HG03039 (cell line): ENCODE data around the gene AFG3L2.
"Not testable (repeated sequence)": the region's sequence is repeated elsewhere in the genome, so short reads cannot be mapped to it uniquely, and the experiment has no call there.

Source experiments
- ATAC-seq: cut with Tn5 transposase; IDR thresholded peaks from one replicate; pipeline ENCODE4 v1.9.1; 2021; ENCODE audit warnings: mild to moderate bottlenecking, moderate library complexity; ENCODE audit not compliant: unreplicated experiment

AFG3L2 gene

GRCh38 chr18:12376754-12377555 lies at the start of gene AFG3L2:
AFG3L2 (minus strand) TSS chr18:12377227; CDS start chr18:12377082, 145 bp downstream.
- peak; percentile 86 for ATAC-seq

GRCh38 chr18:12424252-12424651 lies 47.2 kb upstream of the AFG3L2 start:
- no peak for ATAC-seq

DNA sequence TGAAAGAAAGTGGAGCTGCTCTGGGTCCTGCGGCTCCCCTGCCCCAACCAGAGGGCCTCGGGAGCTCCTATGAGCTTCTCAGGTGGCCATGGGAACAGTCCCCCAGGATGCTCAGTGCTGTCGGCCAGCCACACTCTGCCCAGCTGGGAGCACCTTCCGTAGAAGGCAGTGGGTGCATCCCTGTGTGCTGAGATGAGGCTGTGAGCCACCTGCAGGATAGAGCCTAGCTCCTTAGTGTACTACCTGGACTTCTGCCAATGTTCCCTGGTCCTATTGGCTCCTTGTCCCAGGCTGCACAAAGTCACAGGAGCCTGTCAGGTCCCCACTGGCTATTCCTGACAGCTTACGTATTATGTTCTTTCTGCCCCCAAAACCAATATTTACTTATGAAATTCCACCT lies 46.8 kb upstream of the AFG3L2 start:
- ATAC-seq: no peak

DNA sequence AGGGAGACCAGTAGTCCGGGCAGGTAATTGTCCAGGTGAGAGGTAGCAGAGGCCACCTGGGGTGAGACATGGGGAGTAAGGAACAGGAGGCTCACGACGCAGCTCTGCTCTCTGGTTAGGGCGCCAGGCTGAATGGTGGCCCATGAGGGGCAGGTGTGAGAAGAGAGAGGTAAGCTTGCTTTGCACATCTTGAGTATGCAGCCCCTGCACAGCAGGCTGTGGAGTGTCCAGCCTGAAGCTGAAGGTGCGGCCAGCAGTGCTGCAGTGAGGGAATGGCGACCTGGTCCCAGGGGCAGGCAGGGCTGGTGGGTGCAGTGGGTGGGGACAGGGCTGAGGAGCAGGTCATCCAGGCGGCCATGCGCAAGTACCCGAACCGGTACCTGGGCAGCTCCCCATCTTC lies 46.4 kb upstream of the AFG3L2 start:
- ATAC-seq: no peak

DNA sequence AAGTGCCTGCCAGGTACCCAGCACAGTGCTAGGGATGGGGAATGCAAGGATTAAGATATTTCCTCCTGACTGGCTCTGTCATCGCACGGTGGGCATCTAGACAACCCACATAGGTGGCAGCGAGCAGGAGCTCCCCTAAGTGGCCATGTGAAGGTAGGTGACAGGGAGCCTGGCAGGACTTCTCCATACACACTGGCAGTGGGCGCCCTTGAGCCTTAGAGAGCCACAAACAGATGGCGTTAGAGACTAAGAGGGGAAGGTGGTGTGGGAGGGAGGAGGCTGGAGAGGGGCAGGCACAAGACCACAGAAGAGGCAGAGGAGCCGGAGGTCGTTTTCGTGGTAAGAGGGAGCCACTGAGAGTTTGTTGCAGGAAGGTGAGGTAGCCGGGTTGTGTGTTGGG lies 45.9 kb upstream of the AFG3L2 start:
- no peak for ATAC-seq

- ATAC-seq: no peak
Measured at GRCh38 chr18:12421732-12422131, 44.7 kb upstream of the AFG3L2 start.

DNA sequence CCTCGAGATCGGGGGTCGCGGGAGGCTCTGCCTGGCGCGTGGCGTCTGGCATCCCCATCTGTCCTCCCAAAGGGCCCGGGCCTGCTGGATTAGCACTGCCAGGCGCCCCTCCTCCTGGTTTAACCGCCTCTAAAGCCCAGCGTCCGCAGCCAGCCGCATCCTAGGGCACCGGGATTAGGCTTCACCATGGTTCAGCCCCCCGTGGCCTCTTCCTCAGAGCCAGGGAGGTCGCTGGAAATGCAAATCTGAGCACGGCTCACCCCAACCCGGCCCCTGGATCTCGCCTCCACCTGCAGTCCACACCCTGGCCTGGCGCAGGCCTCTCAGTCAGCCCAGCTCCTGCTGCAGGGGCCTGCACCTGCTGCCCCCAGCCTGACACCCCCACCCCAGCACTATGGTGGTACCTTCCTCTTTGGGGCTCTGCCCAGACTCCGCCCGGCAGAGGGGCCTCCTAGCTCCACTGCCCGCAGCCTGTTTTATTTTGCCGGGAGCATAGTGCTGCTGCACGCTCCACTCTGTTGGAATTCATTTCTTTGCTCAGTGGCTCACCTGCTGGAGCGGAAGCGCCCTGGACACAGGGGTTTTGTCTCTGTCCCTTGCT lies 43.9 kb upstream of the AFG3L2 start:
- no peak for ATAC-seq

- no peak for ATAC-seq
Measured at GRCh38 chr18:12417687-12418086, 40.7 kb upstream of the AFG3L2 start.

- no peak for ATAC-seq
Measured at GRCh38 chr18:12416098-12416729, 39.2 kb upstream of the AFG3L2 start.

GRCh38 chr18:12411456-12411855 lies 34.4 kb upstream of the AFG3L2 start:
- ATAC-seq: no peak

- ATAC-seq: not testable (repeated sequence)
Measured at GRCh38 chr18:12410747-12411146, 33.7 kb upstream of the AFG3L2 start.

GRCh38 chr18:12410081-12410481 lies 33.1 kb upstream of the AFG3L2 start:
- ATAC-seq: no peak

DNA sequence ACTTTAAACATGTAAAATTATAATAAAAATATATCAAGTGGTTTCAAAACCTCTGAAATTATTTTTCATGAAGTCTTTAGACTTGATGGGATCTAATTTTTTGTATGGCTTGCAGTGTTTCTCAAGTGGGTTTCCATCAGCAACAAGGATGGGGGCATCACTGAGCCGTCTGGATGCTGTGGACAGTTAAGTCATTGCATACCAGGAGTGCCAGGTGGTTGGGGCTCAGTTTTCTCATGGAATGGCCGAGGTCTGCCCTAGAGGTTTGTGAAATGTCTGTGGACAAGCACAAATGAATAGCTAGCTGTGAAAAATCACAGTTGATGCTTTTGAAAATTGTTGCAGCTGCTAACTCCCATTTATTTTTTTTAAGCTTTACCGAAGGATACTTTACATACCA lies 32.4 kb upstream of the AFG3L2 start:
- ATAC-seq: no peak

DNA sequence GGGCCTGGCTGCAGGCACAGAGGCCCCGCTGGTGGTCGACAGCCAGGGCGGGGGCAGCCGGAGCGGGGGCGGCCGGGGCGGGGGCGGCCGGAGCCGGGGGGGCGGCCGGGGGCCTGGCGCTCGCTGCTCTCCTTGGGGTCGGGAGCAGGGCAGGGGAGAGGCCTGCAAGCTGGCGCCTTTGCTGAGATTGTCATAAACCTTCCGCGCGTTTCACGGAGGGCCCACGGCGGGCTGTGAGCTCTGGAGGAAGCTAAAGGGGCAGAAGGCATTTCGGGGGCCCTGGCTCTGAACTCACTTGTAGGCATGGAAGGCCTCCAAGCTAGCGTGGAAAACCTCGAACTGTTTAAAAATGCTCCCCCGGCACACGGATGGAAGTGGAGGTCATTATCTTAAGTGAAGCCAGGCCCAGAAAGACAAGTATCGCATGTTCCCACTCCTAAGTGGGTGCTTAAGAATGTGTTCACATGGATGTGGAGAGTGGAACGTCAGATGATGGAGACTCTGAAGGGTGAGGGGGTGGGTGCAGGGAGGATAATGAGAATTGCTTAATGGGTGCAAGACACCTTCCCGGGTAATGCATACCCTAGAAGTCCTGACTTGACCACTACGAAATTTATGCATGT lies 31.3 kb upstream of the AFG3L2 start:
- no peak for ATAC-seq

GRCh38 chr18:12406371-12407111 lies 29.5 kb upstream of the AFG3L2 start:
- no peak for ATAC-seq

DNA sequence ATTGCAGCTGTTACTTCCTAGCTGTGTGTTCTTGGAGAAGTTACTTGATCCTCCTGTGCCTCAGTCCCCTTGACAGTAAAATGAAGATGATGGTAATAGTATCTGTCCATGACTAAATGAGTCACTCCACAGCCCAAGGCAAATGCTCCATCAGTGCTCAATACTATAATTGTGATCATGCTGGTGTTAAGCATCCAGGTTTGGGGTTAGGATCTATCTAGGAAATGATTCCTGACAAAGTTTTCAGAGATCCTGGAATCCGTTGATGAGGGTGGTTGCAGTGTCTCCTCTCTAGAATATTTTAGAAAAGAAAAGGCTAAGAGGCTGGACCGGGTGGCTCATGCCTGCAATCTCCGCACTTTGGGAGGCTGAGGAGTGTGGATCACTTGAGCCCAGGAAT lies 28.0 kb upstream of the AFG3L2 start:
- no peak for ATAC-seq

- no peak for ATAC-seq
Measured at GRCh38 chr18:12403601-12404506, 26.8 kb upstream of the AFG3L2 start.

- ATAC-seq: no peak
Measured at GRCh38 chr18:12401881-12402280, 24.9 kb upstream of the AFG3L2 start.

DNA sequence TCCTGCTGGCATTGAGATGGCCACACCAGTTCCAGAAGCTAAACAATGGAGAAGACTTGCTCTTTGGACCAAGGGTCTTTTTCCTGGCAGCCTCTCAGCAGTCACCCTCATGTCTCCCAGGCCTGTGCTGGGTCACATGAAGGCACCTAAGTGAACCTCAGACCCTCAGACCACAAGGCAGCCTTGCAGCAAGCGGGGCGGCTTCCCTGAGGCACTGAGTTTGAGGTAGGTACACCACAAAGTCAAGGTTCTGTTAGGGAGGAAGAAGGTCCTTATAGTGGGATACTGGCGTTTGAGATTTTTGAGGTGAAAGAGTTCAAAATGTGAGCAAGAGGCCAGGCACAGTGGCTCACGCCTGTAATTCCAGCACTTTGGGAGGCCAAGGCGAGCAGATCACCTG lies 22.2 kb upstream of the AFG3L2 start:
- no peak for ATAC-seq

DNA sequence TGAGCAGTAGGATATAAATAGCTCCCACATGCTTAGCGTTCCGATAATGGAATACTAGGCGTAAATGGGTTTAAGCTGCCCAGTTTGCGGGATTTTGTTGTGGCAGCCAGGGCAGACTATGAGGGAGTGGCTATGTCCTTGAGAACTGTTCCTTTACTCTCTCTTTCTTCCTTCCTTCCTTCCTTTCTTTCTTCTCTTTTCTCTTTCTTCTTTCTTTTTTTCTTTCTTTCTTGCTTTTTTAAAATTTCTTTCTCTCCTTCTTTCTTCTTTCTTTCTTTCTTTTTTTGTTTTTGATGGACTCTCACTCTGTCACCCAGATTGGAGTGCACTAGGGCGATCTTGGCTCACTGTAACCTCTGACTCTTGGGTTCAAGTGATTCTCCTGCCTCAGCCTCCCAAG lies 21.6 kb upstream of the AFG3L2 start:
- no peak for ATAC-seq
